ENCODE results near the gene PBLD.

GRCh38 chr10:68296843-68297663 lies 35.7 kb downstream of the PBLD start:
- TF ChIP-seq EZH2 (IDR thresholded peaks at IDR 0.05; ENCODE audit: borderline replicate concordance, low read depth, low read length, poor library complexity, severe bottlenecking) (no peak), CTCF (conservative IDR thresholded peaks at IDR 0.05; ENCODE audit: low read depth, low read length) (no peak)

All from A673 (cell line).